OCI-LY7 (cell line): ENCODE measurements around the gene GLIS1.

Experiments
- EZH2phosphoT487 ChIP-seq: fragments of 200-600 bp; sonication (generic); IDR thresholded peaks from 2 replicates; pipeline ENCODE4 v1.6.1; 2018; ENCODE audit warnings: low read depth, borderline replicate concordance, mild to moderate bottlenecking, mixed run types, antibody characterized with exemption, low read length, moderate library complexity, mixed read lengths
- TF ChIP-seq, protein P1 (sequence below): fragments of 200-600 bp; sonication (generic); conservative IDR thresholded peaks from 2 replicates; pipeline ENCODE4 v1.5.1; 2014; ENCODE audit warnings: mild to moderate bottlenecking, antibody characterized with exemption, low read length, moderate library complexity, mixed read lengths

GRCh38 chr1:53575141-53575954, 163.6 kb downstream of the GLIS1 start:
- TF ChIP-seq, protein P1, sequence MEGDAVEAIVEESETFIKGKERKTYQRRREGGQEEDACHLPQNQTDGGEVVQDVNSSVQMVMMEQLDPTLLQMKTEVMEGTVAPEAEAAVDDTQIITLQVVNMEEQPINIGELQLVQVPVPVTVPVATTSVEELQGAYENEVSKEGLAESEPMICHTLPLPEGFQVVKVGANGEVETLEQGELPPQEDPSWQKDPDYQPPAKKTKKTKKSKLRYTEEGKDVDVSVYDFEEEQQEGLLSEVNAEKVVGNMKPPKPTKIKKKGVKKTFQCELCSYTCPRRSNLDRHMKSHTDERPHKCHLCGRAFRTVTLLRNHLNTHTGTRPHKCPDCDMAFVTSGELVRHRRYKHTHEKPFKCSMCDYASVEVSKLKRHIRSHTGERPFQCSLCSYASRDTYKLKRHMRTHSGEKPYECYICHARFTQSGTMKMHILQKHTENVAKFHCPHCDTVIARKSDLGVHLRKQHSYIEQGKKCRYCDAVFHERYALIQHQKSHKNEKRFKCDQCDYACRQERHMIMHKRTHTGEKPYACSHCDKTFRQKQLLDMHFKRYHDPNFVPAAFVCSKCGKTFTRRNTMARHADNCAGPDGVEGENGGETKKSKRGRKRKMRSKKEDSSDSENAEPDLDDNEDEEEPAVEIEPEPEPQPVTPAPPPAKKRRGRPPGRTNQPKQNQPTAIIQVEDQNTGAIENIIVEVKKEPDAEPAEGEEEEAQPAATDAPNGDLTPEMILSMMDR, result no peak
- no peak for TF ChIP-seq EZH2phosphoT487
